HCT116 (cell line): Measurements from ENCODE around the gene IGFN1. TPM values are rescaled to one million over a fixed set of nuclear protein-coding genes. Genes with fewer than 3 reads are reported as not detected.

Experiments used
- ATAC-seq: fragments of 200-7000 bp; cut with Tn5 transposase; 2 replicates; pipeline ENCODE4 v1.9.1; 2020; ENCODE audit warnings: mild to moderate bottlenecking, moderate library complexity
- BruUV-seq: library from RNA; stranded (reverse); fragments of 400-500 nt; replicated peaks from 2 replicates; lab custom pipeline; 2021; lab: Mats Ljungman, UMichigan
- CTCF ChIA-PET: fragments of 300-600 bp; sonication (Branson Sonifier 250); formaldehyde crosslinking; loops from one replicate; lab custom pipeline; 2021; ENCODE audit warnings: antibody characterized with exemption; lab: Charles Lee
- POLR2A ChIA-PET: fragments of 300-600, 350-600 bp; sonication (Branson Sonifier 250); formaldehyde crosslinking; loops from one replicate; lab custom pipeline; 2021; ENCODE audit warnings: antibody characterized with exemption; lab: Charles Lee
- RAD21 ChIA-PET, 2 experiments: fragments of 300-600 bp; sonication (Branson Sonifier 250); formaldehyde crosslinking; loops; one replicate each; lab custom pipeline; 2023; ENCODE audit warnings: low total read pairs in 2 of 2; ENCODE audit not compliant: uncharacterized antibody in 2 of 2, unreplicated experiment in 2 of 2, low non-redundant PET in 1 of 2; lab: Charles Lee
- DNase-seq: peaks from one replicate; pipeline ENCODE4 v3.0.0-alpha.2; 2010; ENCODE audit warnings: low read depth, low spot score
- H2AFZ ChIP-seq: fragments of 200-600 bp; shearing (Covaris generic), sonication (generic); 2 replicates; pipeline ENCODE4 v1.6.1; 2017; ENCODE audit warnings: low read depth, mixed run types, mixed read lengths, antibody characterized with exemption, low read length; ENCODE audit not compliant: poor library complexity, severe bottlenecking
- H3K27ac ChIP-seq: 2 replicates; pipeline ENCODE4 v1.5.1; 2012; ENCODE audit warnings: low read depth, low read length
- H3K27me3 ChIP-seq: fragments of 200-600 bp; sonication (generic); 2 replicates; pipeline ENCODE4 v1.6.1; 2016; ENCODE audit warnings: mixed run types, low read length, mixed read lengths; ENCODE audit not compliant: insufficient read depth
- H3K36me3 ChIP-seq, 2 experiments: fragments of 200-500 bp in 1 of 2; fragments of 200-600 bp in 1 of 2; sonication (Bioruptor generic) in 1 of 2; sonication (generic) in 1 of 2; 2 replicates each; pipeline versions ENCODE4 v1.5.1 to v1.6.1; 2014 to 2016; ENCODE audit warnings: low read length in 2 of 2, inconsistent platforms in 1 of 2, mixed read lengths in 1 of 2, mixed run types in 1 of 2; ENCODE audit not compliant: insufficient read depth in 2 of 2, control insufficient read depth in 1 of 2
- H3K4me1 ChIP-seq, 2 experiments: fragments of 200-600 bp in 1 of 2; sonication (generic) in 1 of 2; 2 replicates each; pipeline versions ENCODE4 v1.5.1 to v1.6.1; 2012 to 2017; ENCODE audit warnings: low read length in 2 of 2, inconsistent platforms in 1 of 2, mild to moderate bottlenecking in 1 of 2, mixed read lengths in 1 of 2, mixed run types in 1 of 2, moderate library complexity in 1 of 2; ENCODE audit not compliant: insufficient read depth in 2 of 2, control insufficient read depth in 1 of 2
- H3K4me2 ChIP-seq: fragments of 200-600 bp; sonication (generic); 2 replicates; pipeline ENCODE4 v1.6.1; 2017; ENCODE audit warnings: mixed run types, low read length, mixed read lengths
- H3K4me3 ChIP-seq, 2 experiments: fragments of 200-600 bp in 1 of 2; sonication (generic) in 1 of 2; replicated peaks in 1 of 2; 2 replicates each; pipeline ENCODE4 v1.5.1; 2011 to 2016; ENCODE audit warnings: low read length in 2 of 2, control low read depth in 1 of 2, low read depth in 1 of 2, mild to moderate bottlenecking in 1 of 2, mixed read lengths in 1 of 2, mixed run types in 1 of 2
- H3K79me2 ChIP-seq: fragments of 200-600 bp; sonication (generic); 2 replicates; pipeline ENCODE4 v1.6.1; 2017; ENCODE audit warnings: mild to moderate bottlenecking, mixed run types, low read length, moderate library complexity, mixed read lengths; ENCODE audit not compliant: insufficient read depth
- H3K9ac ChIP-seq: fragments of 200-600 bp; sonication (generic); 2 replicates; pipeline ENCODE4 v1.6.1; 2016; ENCODE audit warnings: low read length, mixed read lengths
- H3K9me2 ChIP-seq: fragments of 200-600 bp; sonication (generic), shearing (Covaris generic); 2 replicates; pipeline ENCODE4 v1.6.1; 2017; ENCODE audit warnings: mixed run types, mild to moderate bottlenecking, moderate library complexity; ENCODE audit not compliant: insufficient read depth
- H3K9me3 ChIP-seq, 2 experiments: fragments of 200-500 bp in 1 of 2; fragments of 200-600 bp in 1 of 2; sonication (Bioruptor generic) in 1 of 2; sonication (generic) in 1 of 2; 2 replicates each; pipeline ENCODE4 v1.6.1; 2014 to 2017; ENCODE audit warnings: low read length in 2 of 2, mixed read lengths in 2 of 2, inconsistent platforms in 1 of 2, low read depth in 1 of 2, mild to moderate bottlenecking in 1 of 2, mixed run types in 1 of 2, moderate library complexity in 1 of 2; ENCODE audit not compliant: control insufficient read depth in 1 of 2, insufficient read depth in 1 of 2
- H4K20me1 ChIP-seq: fragments of 200-600 bp; sonication (generic), shearing (Covaris generic); 2 replicates; pipeline ENCODE4 v1.6.1; 2017; ENCODE audit warnings: mixed run types, mild to moderate bottlenecking, moderate library complexity; ENCODE audit not compliant: insufficient read depth
- CBX3 ChIP-seq: IDR thresholded peaks from 2 replicates; pipeline ENCODE4 v1.6.1; 2012; ENCODE audit warnings: low read depth
- CEBPB ChIP-seq: IDR thresholded peaks from 2 replicates; pipeline ENCODE4 v1.6.1; 2012; ENCODE audit warnings: low read depth
- ELF1 ChIP-seq: IDR thresholded peaks from 2 replicates; pipeline ENCODE4 v1.6.1; 2012; ENCODE audit warnings: low read depth, borderline replicate concordance
- EZH2phosphoT487 ChIP-seq: fragments of 200-600 bp; IDR thresholded peaks from 2 replicates; pipeline ENCODE4 v1.6.1; 2018; ENCODE audit warnings: antibody characterized with exemption, borderline replicate concordance
- FOSL1 ChIP-seq: IDR thresholded peaks from 2 replicates; pipeline ENCODE4 v1.6.1; 2012; ENCODE audit warnings: low read depth
- JUND ChIP-seq: IDR thresholded peaks from 2 replicates; pipeline ENCODE4 v1.6.1; 2012
- POLR2A ChIP-seq: IDR thresholded peaks from 2 replicates; pipeline ENCODE4 v1.7.0; 2011; ENCODE audit warnings: borderline replicate concordance; ENCODE audit not compliant: insufficient read depth, insufficient read length; ENCODE audit errors: extremely low read depth
- POLR2AphosphoS5 ChIP-seq: IDR thresholded peaks from 2 replicates; pipeline ENCODE4 v1.6.1; 2011; ENCODE audit warnings: mild to moderate bottlenecking, low read depth, low read length, moderate library complexity
- RAD21 ChIP-seq: IDR thresholded peaks from 2 replicates; pipeline ENCODE4 v1.6.1; 2012; ENCODE audit warnings: low read depth, mild to moderate bottlenecking
- SIN3A ChIP-seq: IDR thresholded peaks from 2 replicates; pipeline ENCODE4 v1.6.1; 2012; ENCODE audit warnings: low read depth
- SRF ChIP-seq: IDR thresholded peaks from 2 replicates; pipeline ENCODE4 v1.6.1; 2012; ENCODE audit warnings: low read depth
- TCF7L2 ChIP-seq: IDR thresholded peaks from 2 replicates; pipeline ENCODE4 v1.7.0; 2011; ENCODE audit warnings: borderline replicate concordance, inconsistent platforms; ENCODE audit not compliant: insufficient read depth, insufficient read length; ENCODE audit errors: extremely low read depth
- YY1 ChIP-seq: IDR thresholded peaks from 2 replicates; pipeline ENCODE4 v1.6.1; 2011; ENCODE audit warnings: low read length, low read depth, moderate library complexity, mild to moderate bottlenecking; ENCODE audit not compliant: insufficient replicate concordance; ENCODE audit errors: extremely low read depth
- ZFX ChIP-seq: fragments of 450-650 bp; IDR thresholded peaks from 2 replicates; pipeline ENCODE4 v1.6.1; 2017
- ZNF274 ChIP-seq: fragments of 200-500 bp; sonication (Bioruptor generic); IDR thresholded peaks from 2 replicates; pipeline ENCODE4 v1.6.1; 2014; ENCODE audit warnings: mild to moderate bottlenecking, low read depth, low read length, inconsistent platforms
- intact Hi-C: fragments of 100-400 bp; cut with micrococcal nuclease; formaldehyde crosslinking; loops from 2 replicates; pipeline ENCODE4 v1.10.0; 2022
- total RNA-seq: library from RNA; stranded (reverse); gene quantifications from one replicate; pipeline ENCODE4 v1.2.1, GENCODE V29; 2021; ENCODE audit not compliant: unreplicated experiment
- TF ChIP-seq, protein P1 (sequence below): IDR thresholded peaks from 2 replicates; pipeline ENCODE4 v1.6.1; 2012
- TF ChIP-seq, protein P2 (sequence below): IDR thresholded peaks from 2 replicates; pipeline ENCODE4 v1.6.1; 2011; ENCODE audit warnings: mild to moderate bottlenecking, low read length, moderate library complexity; ENCODE audit not compliant: insufficient replicate concordance; ENCODE audit errors: extremely low read depth
- TF ChIP-seq, protein P3 (sequence below): IDR thresholded peaks from 2 replicates; pipeline ENCODE4 v1.6.1; 2012; ENCODE audit warnings: low read depth

Gene IGFN1
- total RNA-seq, 1 experiment from 2014 or later, result not detected

DNA sequence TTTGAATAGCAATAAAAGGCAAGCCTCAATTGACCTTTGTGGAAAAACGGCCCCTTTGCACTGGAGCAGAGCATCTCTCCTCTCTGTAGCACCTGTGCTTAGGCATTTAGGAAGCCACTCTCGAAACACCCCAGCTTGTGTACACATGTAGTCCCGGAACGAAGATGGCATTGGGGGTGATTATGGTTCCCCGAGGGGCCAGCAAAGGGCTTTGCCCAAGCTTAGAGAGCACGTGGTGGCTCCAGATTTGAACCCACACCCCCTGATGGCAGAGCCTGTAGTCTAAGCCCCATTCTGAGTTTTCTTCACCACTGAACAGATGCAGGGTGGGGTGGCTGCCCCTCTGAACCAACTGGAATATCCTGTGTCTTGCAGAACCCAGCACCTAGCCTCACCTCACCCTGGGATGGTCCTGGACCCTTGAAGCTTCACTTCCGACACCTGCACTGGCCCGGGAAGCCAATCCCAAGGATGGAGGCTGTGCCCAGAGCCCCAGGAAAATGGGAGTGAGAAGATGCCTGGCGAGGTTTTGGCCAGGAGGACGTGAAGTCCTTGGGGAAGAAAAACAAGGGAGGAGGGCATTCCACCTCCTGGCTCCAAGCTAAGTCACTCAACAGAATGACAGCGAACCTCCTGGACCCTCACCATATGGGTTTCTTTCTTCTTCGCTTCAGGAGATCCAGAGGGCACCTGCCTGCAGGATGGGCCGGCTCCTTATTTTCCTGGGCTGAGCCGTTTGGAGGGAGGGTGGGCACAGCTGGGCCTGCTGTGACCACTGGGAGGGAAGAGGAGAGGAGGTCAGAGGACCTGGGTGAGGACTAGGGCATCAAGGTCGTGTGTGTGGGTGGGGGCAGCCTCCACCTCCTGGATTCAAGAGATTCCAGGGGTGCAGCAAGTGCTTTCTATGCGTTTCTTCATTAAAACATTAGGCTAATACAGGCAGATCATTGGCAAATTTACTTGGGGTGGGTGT, 37.7 kb downstream of the IGFN1 start:
- no peak for DNase-seq
- no TSS peak for BruUV-seq
- H3K9me2 ChIP-seq, result no peaks in the 10 kb centered on the region
- no peak overlapping the region for H3K9ac ChIP-seq
- H3K9me3 ChIP-seq, result no peaks in the 10 kb centered on the region
- H3K36me3 ChIP-seq, result no peaks in the 10 kb centered on the region
- ChIA-PET POLR2A (no interaction called here), RAD21 (no interaction called here), CTCF (no interaction called here)
- H3K4me3 ChIP-seq, result no peak overlapping the region
- peaks cover 0 to 18% of the 10 kb centered on the region in 2 experiments; a peak in 2 of 4 replicates for H3K4me1 ChIP-seq
- H3K27ac ChIP-seq, result no peak overlapping the region
- H3K79me2 ChIP-seq, result no peaks in the 10 kb centered on the region
- intact Hi-C loops, result loop anchor here (5.0 to 10.0 kb wide), 2 partner anchors 141 to 253 kb away; no protein-coding TSS in a partner anchor
- no peak for ATAC-seq
- no peak overlapping the region for H3K4me2 ChIP-seq
- H2AFZ ChIP-seq, result no peak overlapping the region
- no peak for TF ChIP-seq CBX3
- TF ChIP-seq, protein P1, sequence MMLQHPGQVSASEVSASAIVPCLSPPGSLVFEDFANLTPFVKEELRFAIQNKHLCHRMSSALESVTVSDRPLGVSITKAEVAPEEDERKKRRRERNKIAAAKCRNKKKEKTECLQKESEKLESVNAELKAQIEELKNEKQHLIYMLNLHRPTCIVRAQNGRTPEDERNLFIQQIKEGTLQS, result no peak
- no peak for TF ChIP-seq CEBPB
- no peak for TF ChIP-seq POLR2AphosphoS5
- TF ChIP-seq EZH2phosphoT487, result no peak
- no peak for TF ChIP-seq ZNF274
- TF ChIP-seq, protein P2, sequence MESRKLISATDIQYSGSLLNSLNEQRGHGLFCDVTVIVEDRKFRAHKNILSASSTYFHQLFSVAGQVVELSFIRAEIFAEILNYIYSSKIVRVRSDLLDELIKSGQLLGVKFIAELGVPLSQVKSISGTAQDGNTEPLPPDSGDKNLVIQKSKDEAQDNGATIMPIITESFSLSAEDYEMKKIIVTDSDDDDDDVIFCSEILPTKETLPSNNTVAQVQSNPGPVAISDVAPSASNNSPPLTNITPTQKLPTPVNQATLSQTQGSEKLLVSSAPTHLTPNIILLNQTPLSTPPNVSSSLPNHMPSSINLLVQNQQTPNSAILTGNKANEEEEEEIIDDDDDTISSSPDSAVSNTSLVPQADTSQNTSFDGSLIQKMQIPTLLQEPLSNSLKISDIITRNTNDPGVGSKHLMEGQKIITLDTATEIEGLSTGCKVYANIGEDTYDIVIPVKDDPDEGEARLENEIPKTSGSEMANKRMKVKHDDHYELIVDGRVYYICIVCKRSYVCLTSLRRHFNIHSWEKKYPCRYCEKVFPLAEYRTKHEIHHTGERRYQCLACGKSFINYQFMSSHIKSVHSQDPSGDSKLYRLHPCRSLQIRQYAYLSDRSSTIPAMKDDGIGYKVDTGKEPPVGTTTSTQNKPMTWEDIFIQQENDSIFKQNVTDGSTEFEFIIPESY, result no peak
- TF ChIP-seq YY1, result no peak
- TF ChIP-seq, protein P3, sequence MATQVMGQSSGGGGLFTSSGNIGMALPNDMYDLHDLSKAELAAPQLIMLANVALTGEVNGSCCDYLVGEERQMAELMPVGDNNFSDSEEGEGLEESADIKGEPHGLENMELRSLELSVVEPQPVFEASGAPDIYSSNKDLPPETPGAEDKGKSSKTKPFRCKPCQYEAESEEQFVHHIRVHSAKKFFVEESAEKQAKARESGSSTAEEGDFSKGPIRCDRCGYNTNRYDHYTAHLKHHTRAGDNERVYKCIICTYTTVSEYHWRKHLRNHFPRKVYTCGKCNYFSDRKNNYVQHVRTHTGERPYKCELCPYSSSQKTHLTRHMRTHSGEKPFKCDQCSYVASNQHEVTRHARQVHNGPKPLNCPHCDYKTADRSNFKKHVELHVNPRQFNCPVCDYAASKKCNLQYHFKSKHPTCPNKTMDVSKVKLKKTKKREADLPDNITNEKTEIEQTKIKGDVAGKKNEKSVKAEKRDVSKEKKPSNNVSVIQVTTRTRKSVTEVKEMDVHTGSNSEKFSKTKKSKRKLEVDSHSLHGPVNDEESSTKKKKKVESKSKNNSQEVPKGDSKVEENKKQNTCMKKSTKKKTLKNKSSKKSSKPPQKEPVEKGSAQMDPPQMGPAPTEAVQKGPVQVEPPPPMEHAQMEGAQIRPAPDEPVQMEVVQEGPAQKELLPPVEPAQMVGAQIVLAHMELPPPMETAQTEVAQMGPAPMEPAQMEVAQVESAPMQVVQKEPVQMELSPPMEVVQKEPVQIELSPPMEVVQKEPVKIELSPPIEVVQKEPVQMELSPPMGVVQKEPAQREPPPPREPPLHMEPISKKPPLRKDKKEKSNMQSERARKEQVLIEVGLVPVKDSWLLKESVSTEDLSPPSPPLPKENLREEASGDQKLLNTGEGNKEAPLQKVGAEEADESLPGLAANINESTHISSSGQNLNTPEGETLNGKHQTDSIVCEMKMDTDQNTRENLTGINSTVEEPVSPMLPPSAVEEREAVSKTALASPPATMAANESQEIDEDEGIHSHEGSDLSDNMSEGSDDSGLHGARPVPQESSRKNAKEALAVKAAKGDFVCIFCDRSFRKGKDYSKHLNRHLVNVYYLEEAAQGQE, result no peak
- no peak for TF ChIP-seq SIN3A
- no peak for TF ChIP-seq RAD21
- no peak for TF ChIP-seq SRF
- TF ChIP-seq ZFX, result no peak
- TF ChIP-seq ELF1, result no peak
- no peak for TF ChIP-seq POLR2A
- TF ChIP-seq JUND, result no peak
- TF ChIP-seq FOSL1, result no peak
- no peak for TF ChIP-seq TCF7L2
- H4K20me1 ChIP-seq, result no peaks in the 10 kb centered on the region
- no peaks in the 10 kb centered on the region for H3K27me3 ChIP-seq
